ENCODE results near the gene AP1G2. TPM values are rescaled to one million over a fixed set of nuclear protein-coding genes. Genes with fewer than 3 reads are reported as not detected.

Gene AP1G2
- total and polyA plus RNA-seq, 2 of the 13 experiments (the other 11 are each of a cell fraction or from before 2014, with no cell fraction given): 96.9 to 611 TPM

GRCh38 chr14:23602181-23603095 lies 34.8 kb upstream of the AP1G2 start (continued):
- TF ChIP-seq CSRNP1 (CRISPR knock-in tag; IDR thresholded peaks at IDR 0.05) (peak; percentile 58; the same call in 1 of the 2 replicates), RFX1 (IDR thresholded peaks at IDR 0.05) (peak; percentile 54), ZNF879 (CRISPR knock-in tag; IDR thresholded peaks at IDR 0.05) (no peak), ZNF253 (CRISPR knock-in tag; IDR thresholded peaks at IDR 0.05; ENCODE audit: borderline replicate concordance) (peak; percentile 80; the same call in 1 of the 2 replicates), ZNF557 (CRISPR knock-in tag; IDR thresholded peaks at IDR 0.05) (peak; percentile 64; the same call in 1 of the 2 replicates), ZBTB21 (CRISPR knock-in tag; IDR thresholded peaks at IDR 0.05) (no peak), ZNF605 (CRISPR knock-in tag; IDR thresholded peaks at IDR 0.05) (peak; percentile 95), ZMAT5 (CRISPR knock-in tag; IDR thresholded peaks at IDR 0.05; ENCODE audit: borderline replicate concordance, low read depth) (no peak), ZNF574 (CRISPR knock-in tag; IDR thresholded peaks at IDR 0.05) (peak; percentile 48), ZNF564 (CRISPR knock-in tag; IDR thresholded peaks at IDR 0.05) (no peak), PRPF4 (IDR thresholded peaks at IDR 0.05; ENCODE audit: low read depth, low read length, poor library complexity, severe bottlenecking) (no peak), KMT2B (CRISPR knock-in tag; IDR thresholded peaks at IDR 0.05) (peak; percentile 62; the same call in 1 of the 2 replicates), HNF1A (IDR thresholded peaks at IDR 0.05; ENCODE audit: low read depth) (peak; percentile 83; the same call in 1 of the 2 replicates), HNF1A (CRISPR knock-in tag; IDR thresholded peaks at IDR 0.05; ENCODE audit: borderline replicate concordance) (peak; percentile 90), ZNF329 (CRISPR knock-in tag; IDR thresholded peaks at IDR 0.05; ENCODE audit: low read depth) (no peak)
